H9 (cell line): ENCODE results near the gene CTDSPL2. TPM values are rescaled to one million over a fixed set of nuclear protein-coding genes. Genes with fewer than 3 reads are reported as not detected.
A peak's percentile ranks its signal among the peaks of the same experiment; 100 is the strongest.

ENCODE experiments used
- DNase-seq: peaks from one replicate; pipeline ENCODE4 v3.0.0-alpha.2; 2017
- H2AFZ ChIP-seq: one replicate; pipeline ENCODE4 v1.6.1; 2013; ENCODE audit warnings: mild to moderate bottlenecking, low read length, control low read depth, moderate library complexity
- H2AK5ac ChIP-seq: 2 replicates; pipeline ENCODE4 v1.6.1; 2013; ENCODE audit warnings: low read length, control low read depth, mixed read lengths; ENCODE audit not compliant: insufficient read length
- H2BK120ac ChIP-seq: one replicate; pipeline ENCODE4 v1.6.1; 2013; ENCODE audit warnings: low read depth, mild to moderate bottlenecking, low read length, control low read depth, inconsistent platforms; ENCODE audit not compliant: poor library complexity, severe bottlenecking
- H2BK12ac ChIP-seq: 2 replicates; pipeline ENCODE4 v1.6.1; 2013; ENCODE audit warnings: low read length, control low read depth, mixed read lengths, low read depth; ENCODE audit not compliant: insufficient read length
- H2BK15ac ChIP-seq: 2 replicates; pipeline ENCODE4 v1.6.1; 2013; ENCODE audit warnings: low read depth, low read length, control low read depth
- H2BK20ac ChIP-seq: one replicate; pipeline ENCODE4 v1.6.1; 2013; ENCODE audit warnings: low read depth, mild to moderate bottlenecking, low read length, control low read depth, inconsistent platforms; ENCODE audit not compliant: poor library complexity, severe bottlenecking
- H2BK5ac ChIP-seq: 2 replicates; pipeline ENCODE4 v1.6.1; 2013; ENCODE audit warnings: low read length, control low read depth, mixed read lengths; ENCODE audit not compliant: insufficient read length
- H3K14ac ChIP-seq: 2 replicates; pipeline ENCODE4 v1.6.1; 2013; ENCODE audit warnings: low read length, control low read depth; ENCODE audit not compliant: insufficient read depth
- H3K18ac ChIP-seq: 2 replicates; pipeline ENCODE4 v1.6.1; 2013; ENCODE audit warnings: low read depth, mild to moderate bottlenecking, mixed read lengths, low read length, control low read depth; ENCODE audit not compliant: insufficient read length
- H3K23ac ChIP-seq: 2 replicates; pipeline ENCODE4 v1.6.1; 2013; ENCODE audit warnings: low read length, control low read depth, mixed read lengths, low read depth; ENCODE audit not compliant: insufficient read length
- H3K23me2 ChIP-seq: 2 replicates; pipeline ENCODE4 v1.6.1; 2013; ENCODE audit warnings: low read depth, mild to moderate bottlenecking, mixed read lengths, low read length, control low read depth; ENCODE audit not compliant: insufficient read length, poor library complexity, severe bottlenecking
- H3K27ac ChIP-seq: 2 replicates; pipeline ENCODE4 v1.5.1; 2013; ENCODE audit warnings: low read length, control low read depth, mixed read lengths, low read depth; ENCODE audit not compliant: insufficient read length
- H3K27me3 ChIP-seq: 2 replicates; pipeline ENCODE4 v1.6.1; 2013; ENCODE audit warnings: low read length, control low read depth, inconsistent platforms; ENCODE audit not compliant: insufficient read depth
- H3K4ac ChIP-seq: 2 replicates; pipeline ENCODE4 v1.6.1; 2013; ENCODE audit warnings: low read depth, mild to moderate bottlenecking, control low read depth, inconsistent platforms, low read length, moderate library complexity
- H3K4me1 ChIP-seq: 2 replicates; pipeline ENCODE4 v1.6.1; 2013; ENCODE audit warnings: low read length, control low read depth, inconsistent platforms; ENCODE audit not compliant: insufficient read depth
- H3K4me2 ChIP-seq: 2 replicates; pipeline ENCODE4 v1.6.1; 2013; ENCODE audit warnings: low read length, control low read depth, mixed read lengths; ENCODE audit not compliant: insufficient read length, insufficient read depth
- H3K56ac ChIP-seq: 2 replicates; pipeline ENCODE4 v1.6.1; 2013; ENCODE audit warnings: low read depth, mild to moderate bottlenecking, mixed read lengths, low read length, control low read depth; ENCODE audit not compliant: insufficient read length
- H3K79me1 ChIP-seq: 2 replicates; pipeline ENCODE4 v1.6.1; 2013; ENCODE audit warnings: low read depth, mild to moderate bottlenecking, moderate library complexity, low read length, control low read depth, inconsistent platforms; ENCODE audit not compliant: insufficient read depth, poor library complexity, severe bottlenecking
- H3K79me2 ChIP-seq: 2 replicates; pipeline ENCODE4 v1.6.1; 2013; ENCODE audit warnings: low read length, control low read depth, inconsistent platforms; ENCODE audit not compliant: insufficient read depth
- H3K9ac ChIP-seq: 2 replicates; pipeline ENCODE4 v1.6.1; 2013; ENCODE audit warnings: low read length, control low read depth, mixed read lengths; ENCODE audit not compliant: insufficient read length; ENCODE audit errors: extremely low read depth
- H3K9me3 ChIP-seq: one replicate; pipeline ENCODE4 v1.6.1; 2013; ENCODE audit warnings: low read depth, low read length, inconsistent platforms; ENCODE audit not compliant: control insufficient read depth
- H3T11ph ChIP-seq: one replicate; pipeline ENCODE4 v1.6.1; 2013; ENCODE audit warnings: mild to moderate bottlenecking, low read length, control low read depth, inconsistent platforms
- H4K20me1 ChIP-seq: one replicate; pipeline ENCODE4 v1.6.1; 2013; ENCODE audit not compliant: control insufficient read depth, insufficient read length, insufficient read depth
- H4K5ac ChIP-seq: 2 replicates; pipeline ENCODE4 v1.6.1; 2013; ENCODE audit warnings: low read depth, mild to moderate bottlenecking, mixed read lengths, low read length, control low read depth; ENCODE audit not compliant: insufficient read length
- H4K8ac ChIP-seq: replicated peaks from 2 replicates; pipeline ENCODE4 v1.6.1; 2013; ENCODE audit warnings: low read length, control low read depth, mixed read lengths, low read depth; ENCODE audit not compliant: insufficient read length
- H4K91ac ChIP-seq: 2 replicates; pipeline ENCODE4 v1.6.1; 2013; ENCODE audit warnings: low read depth, mild to moderate bottlenecking, moderate library complexity, mixed read lengths, low read length, control low read depth; ENCODE audit not compliant: insufficient read length
- H3K27ac Mint-ChIP-seq, 3 experiments: 2 replicates in 2 of 3; 3 replicates in 1 of 3; pipeline ENCODE4 v1.8.0; 2020 to 2021; ENCODE audit warnings: mixed read lengths in 3 of 3, mild to moderate bottlenecking in 1 of 3, moderate library complexity in 1 of 3
- H3K27me3 Mint-ChIP-seq: 2 replicates; pipeline ENCODE4 v1.8.0; 2021; ENCODE audit warnings: low read depth, mild to moderate bottlenecking, moderate library complexity, mixed read lengths
- H3K36me3 Mint-ChIP-seq, 3 experiments: 2 replicates in 2 of 3; 3 replicates in 1 of 3; pipeline ENCODE4 v1.8.0; 2020 to 2021; ENCODE audit warnings: low read depth in 3 of 3, mixed read lengths in 3 of 3; ENCODE audit not compliant: insufficient read depth in 1 of 3
- H3K4me1 Mint-ChIP-seq, 2 experiments: 2 replicates each; pipeline ENCODE4 v1.8.0; 2020; ENCODE audit warnings: mixed read lengths in 2 of 2
- H3K4me3 Mint-ChIP-seq, 2 experiments: 2 replicates in 1 of 2; 3 replicates in 1 of 2; pipeline ENCODE4 v1.8.0; 2020 to 2021; ENCODE audit warnings: mild to moderate bottlenecking in 2 of 2, mixed read lengths in 2 of 2, moderate library complexity in 1 of 2
- H3K9me3 Mint-ChIP-seq, 2 experiments: 2 replicates in 1 of 2; 3 replicates in 1 of 2; pipeline ENCODE4 v1.8.0; 2020; ENCODE audit warnings: mild to moderate bottlenecking in 2 of 2, mixed read lengths in 2 of 2, moderate library complexity in 1 of 2
- CTCF ChIP-seq: fragments of 200-600 bp; sonication (generic); conservative IDR thresholded peaks from 3 replicates; pipeline ENCODE4 v1.8.0; 2021; ENCODE audit warnings: antibody characterized with exemption, mild to moderate bottlenecking
- WGBS: extraction: QIAGEN DNeasy Blood & Tissue Kit; methylation state at CpG from one replicate; pipeline ENCODE4 v1.1.7; 2013; ENCODE audit warnings: missing lambda C conversion rate, low lambda C conversion rate, mixed read lengths; ENCODE audit not compliant: insufficient read length; ENCODE audit errors: extremely low coverage; 5-methylcytosine and 5-hydroxymethylcytosine counted together
- total RNA-seq: library from RNA; stranded (reverse); gene quantifications from 2 replicates; pipeline ENCODE4 v1.2.1, GENCODE V29; 2021

Gene CTDSPL2
- total RNA-seq, 1 experiment from 2014 or later, result 78.8 TPM

GRCh38 chr15:44537735-44538240 lies 110.4 kb downstream of the CTDSPL2 start:
- Histone ChIP-seq H3K4me1 (no peaks in the 10 kb centered on the region), H2AFZ (no peak overlapping the region), H3K18ac (peak overlapping the region; percentile 41), H2BK120ac (no peak overlapping the region), H3K9me3 (no peaks in the 10 kb centered on the region), H3K4me2 (peak overlapping the region; percentile 83), H2BK20ac (no peak overlapping the region), H3K56ac (no peak overlapping the region), H3T11ph (no peak overlapping the region), H3K23ac (no peak overlapping the region), H4K8ac (no peak overlapping the region), H2BK15ac (no peak overlapping the region), H3K23me2 (peaks cover 14% of the 10 kb centered on the region), H3K27me3 (no peaks in the 10 kb centered on the region), H3K4ac (no peak overlapping the region), H4K91ac (no peak overlapping the region), H3K79me1 (no peaks in the 10 kb centered on the region), H3K79me2 (peaks cover 4% of the 10 kb centered on the region; the same call in 1 of the 2 replicates), H3K14ac (no peak overlapping the region), H2BK5ac (no peak overlapping the region), H2AK5ac (no peak overlapping the region), H3K9ac (peak overlapping the region; percentile 77), H4K20me1 (no peaks in the 10 kb centered on the region), H3K27ac (no peak overlapping the region), H4K5ac (no peak overlapping the region), H2BK12ac (no peak overlapping the region)
- DNase-seq, result no peak
- H3K27ac Mint-ChIP-seq, result peak overlapping the region in 2 of 3 experiments; percentile 7 to 24; a peak in 2 of 7 replicates
- no peaks in the 10 kb centered on the region for H3K27me3 Mint-ChIP-seq
- peak overlapping the region; percentile 90 to 93 for H3K4me3 Mint-ChIP-seq
- TF ChIP-seq CTCF, result peak; percentile 22; the same call in 2 of the 3 replicates
- no CpG with 5 or more reads among the region's 13 CpGs for WGBS
- H3K36me3 Mint-ChIP-seq, result peaks cover 23 to 45% (median 45%) of the 10 kb centered on the region in 3 experiments
- H3K4me1 Mint-ChIP-seq, result peaks cover 12 to 23% of the 10 kb centered on the region in 2 experiments
- no peaks in the 10 kb centered on the region for H3K9me3 Mint-ChIP-seq
